ENCODE measurements around the gene PDZK1. TPM values are rescaled to one million over a fixed set of nuclear protein-coding genes. Genes with fewer than 3 reads are reported as not detected.

The PDZK1 gene
- total RNA-seq, 1 experiment from 2014 or later: 4.2 TPM

DNA sequence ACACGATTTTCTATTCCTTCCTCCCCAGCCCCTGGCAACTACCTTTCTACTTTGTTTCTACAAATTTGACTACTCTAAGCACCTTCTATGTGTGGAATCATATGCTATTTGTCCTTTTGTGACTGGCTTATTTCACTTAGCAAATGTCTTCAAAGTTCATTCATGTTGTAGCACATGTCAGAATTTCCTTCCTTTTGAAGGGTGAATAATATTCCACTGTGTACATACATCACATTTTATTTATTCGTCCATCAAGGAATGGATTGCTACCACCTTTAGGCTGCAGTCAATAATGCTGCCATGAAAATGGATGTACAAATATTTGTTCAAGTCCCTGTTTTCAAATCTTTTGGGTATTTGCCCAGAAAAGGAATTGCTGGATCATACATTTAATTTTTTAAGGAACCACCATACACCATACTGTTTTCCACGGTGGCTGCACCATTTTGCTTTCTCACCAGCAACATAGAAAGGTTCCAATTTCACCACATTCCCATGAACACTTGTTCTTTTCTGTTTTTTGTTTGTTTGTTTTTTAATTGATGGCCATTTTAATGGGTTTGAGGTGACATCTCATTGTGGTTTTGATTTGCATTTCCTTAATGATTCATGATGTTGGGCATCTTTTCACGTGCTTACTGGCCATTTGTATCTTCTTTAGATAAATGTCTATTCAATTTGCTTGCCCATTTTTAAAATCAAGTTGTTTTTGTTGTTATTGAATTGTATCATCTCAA, 3.3 kb upstream of the PDZK1 start:
- no peak for ATAC-seq
- no peaks in the 10 kb centered on the region for H3K27me3 ChIP-seq (ENCODE audit: low read length)
- no peaks in the 10 kb centered on the region for H4K20me1 ChIP-seq (ENCODE audit: low read length)
- no peak overlapping the region for H3K4me3 ChIP-seq (ENCODE audit: low read length)
- no peak for DNase-seq
- no peaks in the 10 kb centered on the region for H3F3A ChIP-seq (ENCODE audit: low read length, unreplicated experiment)
- no peak overlapping the region for H3K4me2 ChIP-seq (ENCODE audit: low read length)
- no peak overlapping the region for H3K27ac ChIP-seq (ENCODE audit: low read length)
- H3K9me2 ChIP-seq (replicated peaks; ENCODE audit: low read length): no peaks in the 10 kb centered on the region
- H2AFZ ChIP-seq (ENCODE audit: low read length): no peak overlapping the region
- intact Hi-C loops (cut with micrococcal nuclease): no loop called here
- BruUV-seq (replicated peaks): no TSS peak
- POLR2A ChIA-PET (ENCODE audit: unreplicated experiment): no interaction called here
- H3K79me2 ChIP-seq (ENCODE audit: low read length): no peaks in the 10 kb centered on the region
- H3K9ac ChIP-seq (ENCODE audit: low read length): no peak overlapping the region
- TF ChIP-seq EZH2phosphoT487 (IDR thresholded peaks at IDR 0.05; ENCODE audit: borderline replicate concordance, low read length) (no peak), EZH2 (IDR thresholded peaks at IDR 0.05; ENCODE audit: low read length, unreplicated experiment) (no peak)
- TF ChIP-seq, protein P1, sequence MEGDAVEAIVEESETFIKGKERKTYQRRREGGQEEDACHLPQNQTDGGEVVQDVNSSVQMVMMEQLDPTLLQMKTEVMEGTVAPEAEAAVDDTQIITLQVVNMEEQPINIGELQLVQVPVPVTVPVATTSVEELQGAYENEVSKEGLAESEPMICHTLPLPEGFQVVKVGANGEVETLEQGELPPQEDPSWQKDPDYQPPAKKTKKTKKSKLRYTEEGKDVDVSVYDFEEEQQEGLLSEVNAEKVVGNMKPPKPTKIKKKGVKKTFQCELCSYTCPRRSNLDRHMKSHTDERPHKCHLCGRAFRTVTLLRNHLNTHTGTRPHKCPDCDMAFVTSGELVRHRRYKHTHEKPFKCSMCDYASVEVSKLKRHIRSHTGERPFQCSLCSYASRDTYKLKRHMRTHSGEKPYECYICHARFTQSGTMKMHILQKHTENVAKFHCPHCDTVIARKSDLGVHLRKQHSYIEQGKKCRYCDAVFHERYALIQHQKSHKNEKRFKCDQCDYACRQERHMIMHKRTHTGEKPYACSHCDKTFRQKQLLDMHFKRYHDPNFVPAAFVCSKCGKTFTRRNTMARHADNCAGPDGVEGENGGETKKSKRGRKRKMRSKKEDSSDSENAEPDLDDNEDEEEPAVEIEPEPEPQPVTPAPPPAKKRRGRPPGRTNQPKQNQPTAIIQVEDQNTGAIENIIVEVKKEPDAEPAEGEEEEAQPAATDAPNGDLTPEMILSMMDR (conservative IDR thresholded peaks at IDR 0.05; ENCODE audit: low read depth, low read length): no peak
- H3K9me3 ChIP-seq (ENCODE audit: low read length): no peaks in the 10 kb centered on the region
- no peaks in the 10 kb centered on the region for H3K36me3 ChIP-seq (ENCODE audit: low read depth, low read length)
- peaks cover 28% of the 10 kb centered on the region for H3K4me1 ChIP-seq (ENCODE audit: insufficient read depth, low read length)
- CTCF ChIA-PET: no interaction called here

DNA sequence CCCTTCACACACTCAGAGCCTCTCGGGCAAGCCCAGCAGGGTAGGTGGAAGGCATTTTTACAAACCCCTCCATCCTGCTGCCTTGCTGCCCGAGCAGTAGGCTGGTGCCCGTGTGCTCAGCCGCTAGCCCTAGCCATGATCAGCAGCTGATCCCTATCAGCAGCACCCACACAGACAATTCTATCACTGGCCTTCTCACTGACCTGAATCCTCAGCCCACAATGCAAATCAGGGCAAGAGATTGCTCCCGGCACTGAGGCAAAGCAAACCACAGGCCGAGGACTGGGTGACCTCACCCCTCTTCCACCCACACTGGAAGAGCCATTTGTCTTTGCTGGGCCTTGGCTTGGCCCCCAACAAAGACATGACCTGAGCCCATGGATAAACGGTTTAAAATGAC, 895 bp upstream of the PDZK1 start:
- ChIA-PET POLR2A (ENCODE audit: unreplicated experiment) (no interaction called here), CTCF (no interaction called here)
- Histone ChIP-seq H2AFZ (ENCODE audit: low read length) (no peak overlapping the region), H3K4me3 (ENCODE audit: low read length) (no peak overlapping the region), H3K9me2 (replicated peaks; ENCODE audit: low read length) (no peaks in the 10 kb centered on the region), H3K4me2 (ENCODE audit: low read length) (peak overlapping the region; percentile 60; the same call in 1 of the 2 replicates), H3K4me1 (ENCODE audit: insufficient read depth, low read length) (peaks cover 31% of the 10 kb centered on the region), H3K27me3 (ENCODE audit: low read length) (no peaks in the 10 kb centered on the region), H3K79me2 (ENCODE audit: low read length) (no peaks in the 10 kb centered on the region), H3K27ac (ENCODE audit: low read length) (peak overlapping the region; percentile 80; the same call in 1 of the 2 replicates), H4K20me1 (ENCODE audit: low read length) (no peaks in the 10 kb centered on the region), H3K36me3 (ENCODE audit: low read depth, low read length) (no peaks in the 10 kb centered on the region), H3F3A (ENCODE audit: low read length, unreplicated experiment) (no peaks in the 10 kb centered on the region), H3K9me3 (ENCODE audit: low read length) (no peaks in the 10 kb centered on the region), H3K9ac (ENCODE audit: low read length) (no peak overlapping the region)
- DNase-seq: no peak
- TF ChIP-seq, protein P1 (conservative IDR thresholded peaks at IDR 0.05; ENCODE audit: low read depth, low read length): no peak
- TF ChIP-seq EZH2 (IDR thresholded peaks at IDR 0.05; ENCODE audit: low read length, unreplicated experiment) (no peak), EZH2phosphoT487 (IDR thresholded peaks at IDR 0.05; ENCODE audit: borderline replicate concordance, low read length) (no peak)
- BruUV-seq (replicated peaks): no TSS peak
- intact Hi-C loops (cut with micrococcal nuclease): no loop called here
- ATAC-seq: no peak

DNA sequence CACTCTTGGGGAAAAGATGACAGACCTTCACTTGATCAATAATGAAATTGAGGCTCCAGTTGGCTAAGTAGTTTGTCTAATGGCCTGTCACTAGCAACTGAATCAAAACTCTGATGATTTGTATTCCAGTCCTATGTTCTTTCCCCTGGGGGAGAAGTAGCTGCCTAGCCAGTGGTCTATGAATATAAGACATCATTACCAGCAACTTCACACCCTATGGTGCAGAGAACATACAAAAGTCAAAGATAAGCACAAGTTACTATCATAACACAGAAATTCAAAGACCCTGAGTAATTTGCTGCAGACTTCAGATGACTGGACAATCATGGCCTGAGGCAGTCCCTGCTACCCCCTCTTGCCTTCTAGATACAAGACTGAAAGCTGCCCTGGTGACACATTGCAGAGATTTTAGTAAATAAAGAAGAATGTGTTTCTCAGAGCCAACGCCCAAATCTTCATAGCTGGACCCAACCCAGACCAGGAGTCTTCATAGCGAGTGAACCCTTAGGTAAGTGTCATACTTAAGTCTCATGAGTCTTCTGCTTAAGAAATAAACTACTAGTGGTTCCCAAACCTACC, 993 bp downstream of the PDZK1 start:
- no peaks in the 10 kb centered on the region for H4K20me1 ChIP-seq (ENCODE audit: low read length)
- no peaks in the 10 kb centered on the region for H3F3A ChIP-seq (ENCODE audit: low read length, unreplicated experiment)
- DNase-seq (peak; percentile 99), ATAC-seq (peak; percentile 92)
- no peaks in the 10 kb centered on the region for H3K9me2 ChIP-seq (replicated peaks; ENCODE audit: low read length)
- no peak overlapping the region for H2AFZ ChIP-seq (ENCODE audit: low read length)
- peak overlapping the region; percentile 62 for H3K4me2 ChIP-seq (ENCODE audit: low read length)
- peak overlapping the region; percentile 10; the same call in 1 of the 2 replicates for H3K4me3 ChIP-seq (ENCODE audit: low read length)
- H3K79me2 ChIP-seq (ENCODE audit: low read length): no peaks in the 10 kb centered on the region
- TF ChIP-seq EZH2 (IDR thresholded peaks at IDR 0.05; ENCODE audit: low read length, unreplicated experiment) (no peak), EZH2phosphoT487 (IDR thresholded peaks at IDR 0.05; ENCODE audit: borderline replicate concordance, low read length) (no peak)
- TF ChIP-seq, protein P1 (conservative IDR thresholded peaks at IDR 0.05; ENCODE audit: low read depth, low read length): no peak
- peaks cover 31% of the 10 kb centered on the region for H3K4me1 ChIP-seq (ENCODE audit: insufficient read depth, low read length)
- intact Hi-C loops (cut with micrococcal nuclease): loop anchor here (2.0 kb wide), 1 partner anchor 15 kb away; no protein-coding TSS in a partner anchor
- H3K27ac ChIP-seq (ENCODE audit: low read length): peak overlapping the region; percentile 80
- H3K9me3 ChIP-seq (ENCODE audit: low read length): no peaks in the 10 kb centered on the region
- CTCF ChIA-PET: interaction anchor here (0.9 kb wide), 1 partner anchor 14 kb away, joined by 4 read pairs; no protein-coding TSS in a partner anchor
- H3K36me3 ChIP-seq (ENCODE audit: low read depth, low read length): no peaks in the 10 kb centered on the region
- POLR2A ChIA-PET (ENCODE audit: unreplicated experiment): no interaction called here
- H3K9ac ChIP-seq (ENCODE audit: low read length): no peak overlapping the region; the same call in 1 of the 2 replicates
- no TSS peak for BruUV-seq (replicated peaks)
- no peaks in the 10 kb centered on the region for H3K27me3 ChIP-seq (ENCODE audit: low read length)
